Measurements from ENCODE around the gene RNF186. TPM values are rescaled to one million over a fixed set of nuclear protein-coding genes. Genes with fewer than 3 reads are reported as not detected.

Gene RNF186
- total RNA-seq, 1 donor from 2014 or later: 1.3 TPM

- no peaks in the 10 kb centered on the region for H3K9me3 Mint-ChIP-seq
- no peak for TF ChIP-seq CTCF (conservative IDR thresholded peaks at IDR 0.05)
- H3K4me1 Mint-ChIP-seq (ENCODE audit: unreplicated experiment): no peaks in the 10 kb centered on the region
- no peak for DNase-seq (ENCODE audit: extremely low spot score, unreplicated experiment)
- peaks cover 7% of the 10 kb centered on the region for H3K27me3 Mint-ChIP-seq
- H3K4me3 Mint-ChIP-seq: no peak overlapping the region
- no peak overlapping the region for H3K27ac Mint-ChIP-seq
- H3K36me3 Mint-ChIP-seq: no peaks in the 10 kb centered on the region
Measured at GRCh38 chr1:19835578-19835977, 20.5 kb upstream of the RNF186 start.

GRCh38 chr1:19831441-19831840 is 16.4 kb upstream of the RNF186 start:
- Mint-ChIP-seq H3K27me3 (no peaks in the 10 kb centered on the region), H3K36me3 (no peaks in the 10 kb centered on the region), H3K27ac (no peak overlapping the region), H3K9me3 (peaks cover 5% of the 10 kb centered on the region), H3K4me1 (ENCODE audit: unreplicated experiment) (no peaks in the 10 kb centered on the region), H3K4me3 (no peak overlapping the region)
- no peak for TF ChIP-seq CTCF (conservative IDR thresholded peaks at IDR 0.05)
- no peak for DNase-seq (ENCODE audit: extremely low spot score, unreplicated experiment)

- Mint-ChIP-seq H3K27me3 (peaks cover 4% of the 10 kb centered on the region), H3K4me1 (ENCODE audit: unreplicated experiment) (no peaks in the 10 kb centered on the region), H3K4me3 (no peak overlapping the region), H3K36me3 (no peaks in the 10 kb centered on the region), H3K27ac (no peak overlapping the region), H3K9me3 (peaks cover 5% of the 10 kb centered on the region)
- no peak for TF ChIP-seq CTCF (conservative IDR thresholded peaks at IDR 0.05)
- no peak for DNase-seq (ENCODE audit: extremely low spot score, unreplicated experiment)
Measured at GRCh38 chr1:19828546-19828945, 13.5 kb upstream of the RNF186 start.

- no peak for DNase-seq (ENCODE audit: extremely low spot score, unreplicated experiment)
- Mint-ChIP-seq H3K4me3 (no peak overlapping the region), H3K36me3 (no peaks in the 10 kb centered on the region), H3K27me3 (peaks cover 7% of the 10 kb centered on the region), H3K27ac (no peak overlapping the region), H3K4me1 (ENCODE audit: unreplicated experiment) (no peaks in the 10 kb centered on the region), H3K9me3 (peaks cover 5% of the 10 kb centered on the region)
- no peak for TF ChIP-seq CTCF (conservative IDR thresholded peaks at IDR 0.05)
Measured at GRCh38 chr1:19825298-19825697, 10.2 kb upstream of the RNF186 start.

GRCh38 chr1:19824541-19824940 is 9.5 kb upstream of the RNF186 start:
- no peaks in the 10 kb centered on the region for H3K36me3 Mint-ChIP-seq
- no peak for TF ChIP-seq CTCF (conservative IDR thresholded peaks at IDR 0.05)
- H3K27ac Mint-ChIP-seq: no peak overlapping the region
- H3K27me3 Mint-ChIP-seq: peaks cover 7% of the 10 kb centered on the region
- no peak overlapping the region for H3K4me3 Mint-ChIP-seq
- peaks cover 5% of the 10 kb centered on the region for H3K9me3 Mint-ChIP-seq
- H3K4me1 Mint-ChIP-seq (ENCODE audit: unreplicated experiment): no peaks in the 10 kb centered on the region
- DNase-seq (ENCODE audit: extremely low spot score, unreplicated experiment): no peak

- H3K36me3 Mint-ChIP-seq: no peaks in the 10 kb centered on the region
- no peak for DNase-seq (ENCODE audit: extremely low spot score, unreplicated experiment)
- H3K27ac Mint-ChIP-seq: no peak overlapping the region
- H3K9me3 Mint-ChIP-seq: peaks cover under 1% of the 10 kb centered on the region
- H3K27me3 Mint-ChIP-seq: peaks cover 7% of the 10 kb centered on the region
- no peak overlapping the region for H3K4me3 Mint-ChIP-seq
- no peaks in the 10 kb centered on the region for H3K4me1 Mint-ChIP-seq (ENCODE audit: unreplicated experiment)
- no peak for TF ChIP-seq CTCF (conservative IDR thresholded peaks at IDR 0.05)
Measured at GRCh38 chr1:19824036-19824435, 9.0 kb upstream of the RNF186 start.
